ENCODE results near the gene LHX2. TPM values are rescaled to one million over a fixed set of nuclear protein-coding genes. Genes with fewer than 3 reads are reported as not detected.

The LHX2 gene
- polyA plus RNA-seq, 3 donors = 0.12 TPM; not detected in 2

- H3K36me3 Mint-ChIP-seq = no peaks in the 10 kb centered on the region
- Histone ChIP-seq H3K27ac (ENCODE audit: low read depth in 1 of 2, low read length in 2 of 2) (no peak overlapping the region), H3K27me3 (ENCODE audit: control insufficient read depth in 2 of 2, insufficient read depth in 2 of 2, low read length in 2 of 2) (peaks cover 2 to 9% of the 10 kb centered on the region in 2 donors), H3K4me3 (replicated peaks in 1 of 3; ENCODE audit: low read depth in 2 of 3, low read length in 3 of 3) (no peak overlapping the region), H3K36me3 (replicated peaks in 1 of 2; ENCODE audit: control insufficient read depth in 1 of 2, insufficient read depth in 2 of 2, low read length in 2 of 2) (no peaks in the 10 kb centered on the region), H3K9me3 (replicated peaks in 1 of 2; ENCODE audit: control insufficient read depth in 1 of 2, insufficient read depth in 1 of 2, low read length in 2 of 2) (peaks cover 0 to 9% of the 10 kb centered on the region in 2 donors), H3K4me2 (replicated peaks; ENCODE audit: extremely low read depth, low read length, poor library complexity, severe bottlenecking) (no peak overlapping the region), H3K4me1 (ENCODE audit: control insufficient read depth in 1 of 2, insufficient read depth in 2 of 2, low read length in 2 of 2) (no peaks in the 10 kb centered on the region), H3K9ac (ENCODE audit: insufficient read depth, low read length, poor library complexity, severe bottlenecking) (no peak overlapping the region), H4K20me1 (ENCODE audit: insufficient read depth, low read length) (no peaks in the 10 kb centered on the region), H3K79me2 (ENCODE audit: insufficient read depth, low read length) (no peaks in the 10 kb centered on the region), H2AFZ (ENCODE audit: insufficient read depth, low read depth, low read length, poor library complexity, severe bottlenecking) (no peak overlapping the region)
- peaks cover 12 to 31% (median 16%) of the 10 kb centered on the region in 3 donors for H3K27me3 Mint-ChIP-seq (ENCODE audit: low read depth in 3 of 3)
- intact Hi-C loops (cut with micrococcal nuclease) = no loop called here
- no peak for TF ChIP-seq CTCF (IDR thresholded peaks at IDR 0.05)
- 96% methylated on average over 3 of the region's 3 CpGs for WGBS (ENCODE audit: insufficient coverage)
- H3K4me3 Mint-ChIP-seq = no peak overlapping the region
- H3K27ac Mint-ChIP-seq = no peak overlapping the region
- peaks cover 0 to 15% (median 7%) of the 10 kb centered on the region in 7 donors for H3K9me3 Mint-ChIP-seq
- DNase-seq = no peak
- H3K4me1 Mint-ChIP-seq = no peaks in the 10 kb centered on the region
Measured at GRCh38 chr9:124068251-124068650, 56.7 kb downstream of the LHX2 start.

- H3K36me3 Mint-ChIP-seq = no peaks in the 10 kb centered on the region
- WGBS (ENCODE audit: insufficient coverage) = no CpG with 5 or more reads among the region's 1 CpG
- H4K20me1 ChIP-seq (ENCODE audit: insufficient read depth, low read length) = no peaks in the 10 kb centered on the region
- DNase-seq = no peak
- no peak overlapping the region for H3K4me2 ChIP-seq (replicated peaks; ENCODE audit: extremely low read depth, low read length, poor library complexity, severe bottlenecking)
- no peaks in the 10 kb centered on the region for H3K4me1 ChIP-seq (ENCODE audit: control insufficient read depth in 1 of 2, insufficient read depth in 2 of 2, low read length in 2 of 2)
- H3K79me2 ChIP-seq (ENCODE audit: insufficient read depth, low read length) = no peaks in the 10 kb centered on the region
- no peak overlapping the region for H3K4me3 Mint-ChIP-seq
- no peak overlapping the region for H3K27ac Mint-ChIP-seq
- H3K4me1 Mint-ChIP-seq = peaks cover 10% of the 10 kb centered on the region
- H3K9me3 ChIP-seq (replicated peaks in 1 of 2; ENCODE audit: control insufficient read depth in 1 of 2, insufficient read depth in 1 of 2, low read length in 2 of 2) = no peaks in the 10 kb centered on the region
- H3K27ac ChIP-seq (ENCODE audit: low read depth in 1 of 2, low read length in 2 of 2) = no peak overlapping the region
- peaks cover 14 to 27% (median 14%) of the 10 kb centered on the region in 3 donors for H3K27me3 Mint-ChIP-seq (ENCODE audit: low read depth in 3 of 3)
- H3K27me3 ChIP-seq (ENCODE audit: control insufficient read depth in 2 of 2, insufficient read depth in 2 of 2, low read length in 2 of 2) = peaks cover 6 to 9% of the 10 kb centered on the region in 2 donors
- intact Hi-C loops (cut with micrococcal nuclease) = no loop called here
- no peak overlapping the region for H2AFZ ChIP-seq (ENCODE audit: insufficient read depth, low read depth, low read length, poor library complexity, severe bottlenecking)
- no peak for TF ChIP-seq CTCF (IDR thresholded peaks at IDR 0.05)
- H3K36me3 ChIP-seq (replicated peaks in 1 of 2; ENCODE audit: control insufficient read depth in 1 of 2, insufficient read depth in 2 of 2, low read length in 2 of 2) = no peaks in the 10 kb centered on the region
- H3K9me3 Mint-ChIP-seq = peaks cover 0 to 7% (median 2%) of the 10 kb centered on the region in 7 donors
- no peak overlapping the region for H3K4me3 ChIP-seq (replicated peaks in 1 of 3; ENCODE audit: low read depth in 2 of 3, low read length in 3 of 3)
- no peak overlapping the region for H3K9ac ChIP-seq (ENCODE audit: insufficient read depth, low read length, poor library complexity, severe bottlenecking)
Measured at GRCh38 chr9:124074746-124075145, 63.2 kb downstream of the LHX2 start.

Measured in CD14-positive monocyte (primary cell).